NCI-H146 treated with DMSO at 0.1 percent for 48 hours (cell line): ENCODE measurements around the gene ATP13A5.

Experiments
- DNase-seq: peaks from one replicate; lab custom pipeline; 2025; ENCODE audit not compliant: unreplicated experiment; lab: John Stamatoyannopoulos, UW

Gene ATP13A5

GRCh38 chr3:193346259-193346658 lies 32.3 kb downstream of the ATP13A5 start:
- no peak for DNase-seq

- no peak for DNase-seq
These were observed 33.1 kb downstream of the ATP13A5 start for GRCh38 chr3:193345431-193345830.

GRCh38 chr3:193344486-193344885 lies 34.1 kb downstream of the ATP13A5 start:
- no peak for DNase-seq

- DNase-seq, result no peak
These were observed 34.8 kb downstream of the ATP13A5 start for GRCh38 chr3:193343726-193344222.

- DNase-seq, result no peak
These were observed 36.0 kb downstream of the ATP13A5 start for GRCh38 chr3:193342551-193342950.

GRCh38 chr3:193335031-193335430 lies 43.5 kb downstream of the ATP13A5 start:
- no peak for DNase-seq

- DNase-seq, result no peak
These were observed 45.3 kb downstream of the ATP13A5 start for GRCh38 chr3:193333229-193333628.

- no peak for DNase-seq
These were observed 47.9 kb downstream of the ATP13A5 start for GRCh38 chr3:193330555-193331204.

GRCh38 chr3:193317682-193318300 lies 60.8 kb downstream of the ATP13A5 start:
- DNase-seq, result no peak

GRCh38 chr3:193314161-193314560 lies 64.4 kb downstream of the ATP13A5 start:
- no peak for DNase-seq

GRCh38 chr3:193313061-193313958 lies 65.2 kb downstream of the ATP13A5 start:
- DNase-seq, result no peak

- no peak for DNase-seq
These were observed 67.4 kb downstream of the ATP13A5 start for GRCh38 chr3:193310914-193311723.

- DNase-seq, result no peak
These were observed 73.2 kb downstream of the ATP13A5 start for GRCh38 chr3:193305356-193305755.

GRCh38 chr3:193301433-193301832 lies 77.1 kb downstream of the ATP13A5 start:
- DNase-seq, result no peak

- no peak for DNase-seq
These were observed 81.1 kb downstream of the ATP13A5 start for GRCh38 chr3:193297421-193297820.

GRCh38 chr3:193295985-193296384 lies 82.6 kb downstream of the ATP13A5 start:
- DNase-seq, result no peak

GRCh38 chr3:193292386-193292785 lies 86.2 kb downstream of the ATP13A5 start:
- DNase-seq, result no peak

- no peak for DNase-seq
These were observed 107.3 kb downstream of the ATP13A5 start for GRCh38 chr3:193271101-193271840.

- no peak for DNase-seq
These were observed 108.1 kb downstream of the ATP13A5 start for GRCh38 chr3:193270451-193270850.

- DNase-seq, result no peak
These were observed 109.1 kb downstream of the ATP13A5 start for GRCh38 chr3:193269343-193270028.
